HG03159 (cell line): Measurements from ENCODE around the gene ORM1.
A peak's percentile ranks its signal among the peaks of the same experiment; 100 is the strongest.

Experiments used
- ATAC-seq: cut with Tn5 transposase; IDR thresholded peaks from one replicate; pipeline ENCODE4 v1.9.1; 2021; ENCODE audit warnings: mild to moderate bottlenecking, moderate library complexity; ENCODE audit not compliant: unreplicated experiment

ORM1 gene

GRCh38 chr9:114341152-114341830, 18.4 kb downstream of the ORM1 start:
- no peak for ATAC-seq

- no peak for ATAC-seq
Measured at GRCh38 chr9:114341991-114342390, 19.1 kb downstream of the ORM1 start.

DNA sequence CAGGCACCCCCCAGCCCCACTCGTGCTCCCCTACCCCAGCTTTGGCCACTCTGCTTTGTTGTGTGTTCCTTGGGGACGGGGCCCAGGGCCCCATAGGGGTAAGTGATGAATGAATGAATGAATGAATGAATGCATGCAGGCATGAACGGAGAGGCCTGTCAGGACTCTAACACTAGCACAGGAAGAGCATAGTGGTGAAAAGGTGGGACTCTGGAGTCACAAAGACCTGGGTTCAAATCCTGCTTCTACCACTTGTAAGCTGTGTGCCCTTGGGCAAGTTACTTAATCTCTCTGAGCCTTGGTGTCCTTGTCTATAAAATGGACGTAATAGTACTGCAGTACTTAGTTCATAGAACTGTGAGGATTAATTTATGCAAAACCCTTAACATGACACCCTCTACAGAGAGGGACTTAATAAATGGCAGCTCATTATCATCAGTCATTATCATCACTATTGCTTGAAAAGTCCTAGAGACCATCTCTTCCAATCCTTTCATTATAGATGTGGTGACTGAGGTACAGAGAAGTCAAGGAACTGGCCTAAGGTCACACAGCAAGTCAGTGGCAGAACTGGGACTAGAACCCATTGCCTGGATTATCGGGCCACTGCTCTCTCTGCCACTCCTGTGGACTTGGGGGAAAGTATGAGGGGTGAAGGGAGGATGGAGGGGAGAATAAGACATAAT, 20.0 kb downstream of the ORM1 start:
- ATAC-seq: no peak

- no peak for ATAC-seq
Measured at GRCh38 chr9:114343471-114344187, 20.7 kb downstream of the ORM1 start.

DNA sequence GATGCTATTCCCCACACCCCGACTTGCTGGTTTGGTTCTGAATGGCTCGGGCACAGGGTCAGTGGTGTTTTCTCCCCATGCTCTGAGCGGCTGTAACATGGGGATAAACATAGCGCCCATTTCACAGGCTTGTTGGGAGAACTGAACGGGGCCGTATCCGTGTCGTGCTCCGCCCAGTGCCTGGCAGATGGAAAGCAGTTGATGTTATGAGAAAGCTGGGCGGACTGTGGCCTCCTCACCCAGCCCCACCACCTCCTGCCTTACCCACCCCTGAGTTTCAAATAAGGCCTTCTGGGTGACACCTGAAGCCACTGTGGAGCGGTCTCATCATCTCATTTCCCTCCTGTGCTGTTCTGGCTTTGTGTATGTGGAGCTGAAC, 21.3 kb downstream of the ORM1 start:
- ATAC-seq: no peak

DNA sequence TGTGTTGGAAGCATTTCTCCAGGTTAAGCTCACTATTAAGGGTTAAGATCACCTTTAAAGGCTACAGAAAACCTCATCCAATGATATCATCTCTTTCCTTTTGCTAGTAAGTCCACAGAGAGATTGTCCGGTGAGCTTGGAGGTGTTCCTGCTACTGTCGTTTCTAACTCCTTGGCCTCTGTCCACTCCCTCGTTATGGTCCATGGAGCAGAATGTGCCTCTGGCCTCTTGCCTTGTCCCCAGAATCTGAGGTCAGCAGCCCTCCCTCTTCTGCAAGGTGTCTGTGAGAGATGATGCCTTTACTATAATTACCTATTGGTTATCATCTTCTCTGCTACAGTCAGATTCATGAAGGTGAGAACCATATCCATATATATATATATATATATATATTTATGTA, 21.8 kb downstream of the ORM1 start:
- ATAC-seq: no peak

- ATAC-seq: no peak
Measured at GRCh38 chr9:114345493-114346065, 22.7 kb downstream of the ORM1 start.

- no peak for ATAC-seq
Measured at GRCh38 chr9:114346146-114346545, 23.2 kb downstream of the ORM1 start.

- ATAC-seq: no peak
Measured at GRCh38 chr9:114347675-114348074, 24.8 kb downstream of the ORM1 start.

- no peak for ATAC-seq
Measured at GRCh38 chr9:114348261-114348905, 25.5 kb downstream of the ORM1 start.

GRCh38 chr9:114348906-114349482, 26.1 kb downstream of the ORM1 start:
- ATAC-seq: peak; percentile 81

- ATAC-seq: no peak
Measured at GRCh38 chr9:114349713-114350480, 27.0 kb downstream of the ORM1 start.

DNA sequence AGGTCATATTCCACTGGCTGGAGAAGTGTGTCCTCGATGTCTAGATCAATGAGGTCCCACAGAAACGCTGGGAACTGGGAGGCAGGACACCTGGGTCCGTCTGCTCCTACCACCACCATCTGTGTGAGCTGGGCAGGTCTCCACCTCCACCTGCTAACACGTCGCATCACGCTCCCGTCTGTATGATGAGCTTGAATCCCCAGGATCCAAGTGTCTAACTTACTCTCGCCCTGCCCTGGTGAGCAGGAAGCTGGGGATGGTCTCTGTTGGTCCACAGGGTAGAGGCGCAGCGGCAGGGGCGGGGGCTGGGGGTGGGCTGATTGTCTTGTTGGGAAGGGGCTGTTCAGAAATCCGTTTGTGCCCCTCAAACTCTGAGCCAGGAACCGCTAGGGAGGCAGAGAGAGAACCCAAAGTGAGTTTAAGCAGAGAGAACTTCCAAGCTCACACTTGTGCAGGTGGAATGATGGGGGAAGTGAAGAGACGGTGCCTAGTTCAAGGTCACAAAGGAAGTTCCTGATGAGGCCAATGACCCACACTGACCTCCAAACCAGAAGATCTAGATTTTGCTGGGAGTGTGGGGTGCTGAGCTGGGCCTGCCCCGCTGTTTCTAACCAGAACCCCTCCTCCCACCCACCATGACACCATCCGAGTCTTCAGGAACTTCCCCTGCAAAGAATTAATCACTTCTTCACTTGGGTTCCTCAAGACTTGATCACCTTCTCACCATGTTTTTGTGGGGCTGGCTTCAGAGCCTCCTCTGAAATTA, 27.9 kb downstream of the ORM1 start:
- ATAC-seq: no peak

DNA sequence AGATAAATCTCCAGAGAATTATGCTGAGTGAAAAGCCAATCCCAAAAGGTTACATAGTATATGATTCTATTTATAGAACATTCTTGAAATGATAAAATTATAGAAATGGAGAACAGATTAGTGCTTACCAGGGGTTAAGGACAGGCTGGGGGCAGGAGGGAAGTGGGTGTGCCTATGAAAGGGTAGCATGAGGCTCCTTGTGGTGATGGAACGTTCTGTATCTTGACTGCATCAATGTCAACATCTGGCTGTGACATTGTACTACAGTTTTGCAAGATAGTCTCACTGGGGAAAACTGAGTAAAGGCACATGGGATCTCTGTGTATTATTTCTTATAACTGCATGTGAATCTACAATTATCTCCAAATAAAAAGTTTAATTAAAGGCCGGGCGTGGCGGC, 29.0 kb downstream of the ORM1 start:
- no peak for ATAC-seq

DNA sequence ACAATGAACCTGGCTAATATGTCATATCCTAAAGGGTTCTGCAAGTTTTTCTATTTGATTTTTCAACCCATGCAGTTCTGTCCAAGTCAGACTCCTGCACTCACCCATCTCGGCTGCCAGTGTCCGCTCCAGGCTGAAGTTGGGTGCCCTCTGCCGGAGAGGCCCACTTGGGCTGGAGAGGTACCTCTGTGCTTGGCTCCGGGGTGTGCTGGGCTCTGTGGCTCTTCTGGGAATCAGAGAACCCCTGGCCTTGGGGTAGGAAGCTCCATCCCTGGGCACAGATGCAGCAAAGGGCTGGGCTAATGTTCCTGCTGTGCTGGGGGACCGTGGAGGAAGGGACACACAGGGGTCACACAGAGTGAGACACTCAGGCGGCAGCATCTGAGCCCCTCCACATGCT, 32.9 kb downstream of the ORM1 start:
- ATAC-seq: no peak

- ATAC-seq: no peak
Measured at GRCh38 chr9:114356792-114357191, 33.9 kb downstream of the ORM1 start.

DNA sequence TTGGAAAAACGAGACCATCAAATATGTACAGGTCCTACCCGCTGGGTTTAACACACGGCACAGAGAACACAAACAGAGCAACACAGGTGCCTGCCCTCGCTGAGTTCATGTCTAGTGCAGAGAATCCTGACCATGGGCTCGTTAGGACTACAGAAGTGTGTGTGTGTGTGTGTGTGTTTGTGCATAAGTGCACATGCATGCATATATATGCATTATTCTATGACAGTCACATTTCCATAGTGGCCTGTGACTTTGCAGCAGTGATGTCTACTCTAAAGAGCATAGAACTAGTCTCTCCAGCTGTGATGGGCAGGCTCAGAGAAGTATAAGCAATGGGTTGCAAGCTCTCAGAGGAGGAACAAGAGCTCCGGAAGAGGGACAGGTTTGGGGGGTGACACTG, 34.5 kb downstream of the ORM1 start:
- ATAC-seq: no peak

DNA sequence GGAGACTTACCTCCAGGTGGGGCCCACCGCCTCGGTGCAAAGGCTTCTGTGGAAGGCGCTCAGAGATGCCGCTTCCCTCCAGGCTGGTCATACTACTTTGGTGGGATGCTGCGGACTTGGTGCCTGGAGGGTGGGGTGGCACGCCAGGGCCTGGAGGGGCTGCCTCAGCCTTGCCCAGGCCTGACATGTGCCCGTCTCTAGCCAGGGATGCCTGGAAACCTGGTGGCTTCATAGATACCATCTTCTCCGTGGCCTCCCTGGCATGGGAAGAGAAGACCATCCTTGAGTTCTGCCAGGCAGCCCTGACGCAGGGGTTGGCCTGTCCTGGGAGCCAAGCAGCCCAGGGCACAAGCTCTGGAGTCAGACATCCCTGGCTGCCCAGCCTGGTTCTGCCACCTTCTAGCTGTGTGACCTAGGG, 35.0 kb downstream of the ORM1 start:
- ATAC-seq: no peak

DNA sequence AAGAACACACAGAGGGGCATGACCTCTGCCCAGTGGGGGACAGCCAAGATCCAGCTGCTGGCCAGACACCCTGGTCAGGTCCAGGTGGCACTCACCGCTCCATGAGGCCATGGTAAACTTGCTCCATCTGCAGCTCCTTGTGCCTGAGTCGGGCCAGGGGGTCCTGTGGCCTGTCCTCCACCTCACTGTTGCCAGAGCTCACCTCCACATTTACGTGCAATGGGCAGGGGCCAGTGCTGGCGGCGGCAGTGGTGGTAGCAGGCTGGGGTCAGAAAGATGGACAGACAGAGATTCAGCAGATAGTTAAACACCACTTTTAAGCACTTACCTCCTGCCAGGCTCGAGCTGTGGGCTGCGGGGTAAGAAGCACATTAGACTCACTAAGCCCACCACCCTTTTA, 36.9 kb downstream of the ORM1 start:
- no peak for ATAC-seq
